HPDE6-E6E7 (cell line): Measurements from ENCODE around the gene HCN1.

Experiments used
- DNase-seq: peaks from one replicate; pipeline ENCODE4 v3.0.0; 2011; ENCODE audit warnings: missing footprints; ENCODE audit errors: extremely low spot score

The HCN1 gene

GRCh38 chr5:45696206-45696836, at the start of gene HCN1:
Gene HCN1 (minus strand): TSS chr5:45696380.
- peak; percentile 16 for DNase-seq

GRCh38 chr5:45741110-45741509, 44.9 kb upstream of the HCN1 start:
- no peak for DNase-seq

- no peak for DNase-seq
Measured at GRCh38 chr5:45737153-45737552, 41.0 kb upstream of the HCN1 start.

- DNase-seq = no peak
Measured at GRCh38 chr5:45725537-45725936, 29.4 kb upstream of the HCN1 start.

DNA sequence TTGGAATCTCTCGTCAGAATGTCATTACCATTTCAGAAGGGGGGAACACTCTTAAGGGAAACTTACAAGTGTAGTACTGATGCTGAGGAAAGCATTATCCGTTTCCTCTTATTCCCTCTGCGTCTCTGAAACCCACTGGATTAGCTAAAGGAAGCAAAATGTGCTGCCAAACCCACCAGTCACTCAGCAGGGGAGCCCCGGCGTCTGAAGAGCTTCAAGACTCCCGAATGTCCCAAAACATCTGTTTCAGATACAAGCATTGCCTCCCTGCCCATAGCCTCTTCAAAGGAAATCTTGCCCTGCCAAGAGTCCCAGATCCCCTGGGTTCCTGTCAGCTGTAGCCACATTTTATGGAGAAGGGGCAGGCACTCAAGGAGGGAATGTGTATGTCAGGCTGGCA, 1.0 kb upstream of the HCN1 start:
- no peak for DNase-seq

DNA sequence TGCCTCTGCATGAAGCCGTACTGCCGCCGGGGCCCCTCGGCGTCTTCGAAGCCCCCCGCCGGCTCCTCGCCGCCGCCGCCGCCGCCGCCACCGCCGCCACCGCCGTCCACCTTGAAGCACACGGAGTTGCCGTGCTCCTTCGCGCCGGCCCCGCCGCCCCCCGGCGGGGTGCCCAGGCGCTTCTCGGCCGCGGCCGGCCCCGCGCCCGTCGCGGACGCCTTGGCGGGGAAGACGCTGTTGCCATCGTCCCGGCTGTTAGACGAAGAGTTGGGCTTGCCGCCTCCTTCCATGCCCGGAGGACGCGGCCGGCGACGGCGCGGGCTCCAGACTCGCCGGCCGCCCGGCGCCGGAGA, 400 bp downstream of the HCN1 start:
- no peak for DNase-seq

- DNase-seq = no peak
Measured at GRCh38 chr5:45694971-45695803, 993 bp downstream of the HCN1 start.

GRCh38 chr5:45694255-45694814, 1.8 kb downstream of the HCN1 start:
- DNase-seq = no peak

- no peak for DNase-seq
Measured at GRCh38 chr5:45692481-45692880, 3.7 kb downstream of the HCN1 start.

GRCh38 chr5:45691656-45692055, 4.5 kb downstream of the HCN1 start:
- DNase-seq = no peak

DNA sequence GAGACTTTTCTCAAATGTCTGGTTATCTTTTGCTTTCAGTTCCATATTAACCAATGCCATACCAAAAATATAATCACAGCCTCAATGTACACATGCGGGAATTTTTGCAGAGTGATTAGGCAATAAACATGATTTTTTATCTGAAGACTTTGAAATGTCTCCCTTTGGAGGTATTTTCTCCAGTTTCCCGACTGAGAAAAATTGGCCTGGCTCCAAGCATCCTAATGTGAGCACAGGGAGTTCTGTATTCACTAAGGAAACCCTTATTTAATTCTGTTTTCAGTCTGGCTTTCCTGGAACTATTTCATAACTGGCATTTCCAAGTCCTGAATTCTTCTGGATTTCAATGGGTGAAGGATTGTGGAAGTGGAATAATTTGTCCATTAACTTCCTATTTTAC, 8.5 kb downstream of the HCN1 start:
- DNase-seq = no peak

GRCh38 chr5:45686620-45687019, 9.6 kb downstream of the HCN1 start:
- DNase-seq = no peak

GRCh38 chr5:45684118-45684517, 12.1 kb downstream of the HCN1 start:
- no peak for DNase-seq

DNA sequence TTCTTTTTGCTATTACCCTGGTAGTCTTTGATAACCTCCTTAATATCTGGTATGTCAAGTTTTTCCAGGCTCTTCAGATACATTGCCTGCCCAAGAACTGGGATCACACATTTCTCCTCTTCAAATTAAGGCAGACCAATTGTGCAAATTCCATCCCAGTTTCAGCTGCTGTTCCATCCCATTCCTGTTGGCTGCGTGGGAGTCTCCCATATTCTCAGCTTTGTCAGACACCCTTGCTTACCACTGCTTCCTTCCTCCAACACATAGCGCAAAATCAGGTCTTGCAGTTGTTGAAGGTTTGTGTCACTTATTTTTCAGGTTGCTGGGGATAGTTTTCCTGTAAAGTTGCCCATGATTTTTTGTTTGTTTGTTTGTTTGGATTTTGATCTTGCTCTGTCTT, 15.2 kb downstream of the HCN1 start:
- no peak for DNase-seq

DNA sequence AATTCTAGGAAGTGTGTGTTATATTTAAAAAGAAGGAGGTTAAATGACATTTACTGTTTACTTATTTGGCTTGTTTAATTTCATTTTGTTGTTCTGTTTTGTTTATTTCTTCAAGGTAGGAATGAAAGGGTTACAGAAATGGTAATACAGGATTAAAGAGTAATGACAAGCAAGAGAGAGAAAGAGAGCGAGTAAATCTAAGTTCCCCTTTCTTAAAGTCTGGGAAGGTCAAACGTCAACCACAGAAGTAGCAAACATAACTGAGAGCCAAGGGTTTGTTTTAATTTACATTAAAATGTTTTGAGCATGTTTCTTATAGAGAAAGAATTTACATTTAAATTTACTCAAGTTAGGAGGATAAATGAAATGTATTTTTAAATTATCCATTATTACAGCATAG, 18.7 kb downstream of the HCN1 start:
- DNase-seq = no peak

DNA sequence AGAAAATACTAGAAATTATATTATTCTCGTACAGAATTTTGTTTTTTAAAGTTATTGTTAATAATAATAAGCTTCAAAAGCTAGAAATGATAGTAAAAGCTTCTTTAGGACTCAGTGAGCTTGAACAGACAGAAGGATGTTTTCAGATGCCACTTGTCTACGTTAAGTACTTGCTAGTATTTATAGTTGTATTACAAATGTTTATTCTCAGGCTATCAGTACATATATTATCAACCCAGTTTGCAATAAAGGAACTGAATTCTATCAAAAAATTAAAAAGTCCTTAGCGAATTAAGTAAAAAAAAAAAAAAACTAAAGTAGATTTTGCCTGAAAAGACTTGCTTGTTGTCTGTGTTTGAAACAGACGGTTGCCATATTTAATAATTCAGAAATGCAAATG, 23.9 kb downstream of the HCN1 start:
- no peak for DNase-seq

- DNase-seq = no peak
Measured at GRCh38 chr5:45648744-45649143, 47.4 kb downstream of the HCN1 start.

DNA sequence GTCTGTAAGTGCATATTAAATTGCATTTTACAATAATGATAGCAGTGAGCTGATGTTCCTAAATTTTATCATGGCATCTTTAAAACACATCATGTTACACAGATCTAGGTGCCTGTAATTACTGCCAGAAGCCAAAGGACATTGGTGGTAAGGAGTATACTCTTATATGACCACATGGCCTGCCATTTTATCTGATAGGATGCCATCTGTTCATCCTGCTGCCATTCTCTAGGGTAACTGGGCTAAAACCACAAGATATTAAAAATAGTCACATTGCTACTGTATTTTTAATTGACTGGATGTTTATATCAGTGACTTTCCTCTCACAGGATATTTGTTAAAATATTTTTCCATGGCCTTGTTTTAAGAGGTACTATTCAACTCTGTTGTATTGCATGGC, 53.1 kb downstream of the HCN1 start:
- no peak for DNase-seq

DNA sequence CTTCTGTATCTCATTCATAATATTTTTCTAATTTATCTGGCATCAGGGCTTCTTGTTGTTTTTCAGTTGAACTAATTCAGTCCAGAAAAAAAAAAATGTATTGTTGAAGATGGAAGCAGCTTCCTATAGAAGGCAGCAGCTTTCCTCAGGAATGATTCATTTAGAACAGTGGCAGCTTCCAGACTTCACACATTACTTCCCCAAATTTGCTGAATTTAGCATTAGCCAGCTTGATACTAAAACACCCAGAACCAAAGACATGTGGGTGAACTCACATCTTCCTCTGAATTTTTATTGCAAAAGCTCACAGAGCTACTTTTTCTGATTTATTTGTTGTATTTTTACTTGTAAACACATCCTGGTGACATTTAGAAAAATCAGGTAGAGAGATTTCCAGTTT, 53.8 kb downstream of the HCN1 start:
- no peak for DNase-seq

DNA sequence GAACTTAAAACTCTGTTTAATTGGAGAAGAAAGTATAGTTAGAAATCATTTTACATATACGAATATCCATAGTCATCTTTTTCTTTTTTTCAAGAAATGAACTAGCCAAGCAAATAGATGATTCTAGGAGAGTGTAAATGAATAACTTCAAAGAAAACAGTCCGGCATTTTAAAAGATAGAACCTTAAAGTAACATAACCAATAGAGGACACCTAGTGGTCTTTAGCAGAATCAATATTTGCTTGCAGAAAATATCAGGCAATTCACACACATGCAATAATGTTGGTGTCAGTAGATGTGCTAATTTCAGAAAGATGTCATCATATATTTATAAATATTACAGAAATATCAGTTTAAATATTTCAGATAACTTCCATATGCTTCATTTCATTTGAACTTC, 57.1 kb downstream of the HCN1 start:
- peak; percentile 5 for DNase-seq

DNA sequence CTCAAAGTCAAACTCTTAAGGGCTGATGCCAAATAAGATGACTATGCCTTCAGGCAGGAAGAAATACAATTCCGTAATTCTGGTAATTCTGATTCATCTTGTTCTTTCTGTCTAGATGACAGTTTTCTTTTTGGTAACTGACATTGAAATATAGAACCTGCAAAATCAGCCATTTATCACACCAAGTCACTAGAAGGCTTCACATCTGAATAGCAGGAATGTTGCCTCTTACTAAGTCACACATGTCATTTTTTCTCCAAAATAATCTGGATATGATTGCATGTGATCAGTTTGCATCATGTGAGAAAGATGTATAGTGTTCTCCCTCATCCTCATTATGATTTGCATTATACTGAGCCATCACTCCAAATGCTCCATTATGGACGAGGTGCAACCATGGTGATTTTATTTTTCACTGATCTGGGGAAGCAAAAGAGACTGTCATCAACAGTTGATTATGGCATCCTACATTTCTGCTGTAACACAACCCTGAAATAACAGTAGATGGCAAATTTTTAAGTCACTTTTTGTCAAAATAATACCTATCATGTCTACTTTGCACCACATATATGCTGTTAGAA, 69.0 kb downstream of the HCN1 start:
- DNase-seq = no peak

- DNase-seq = no peak
Measured at GRCh38 chr5:45623832-45624231, 72.3 kb downstream of the HCN1 start.

- no peak for DNase-seq
Measured at GRCh38 chr5:45622365-45622764, 73.8 kb downstream of the HCN1 start.
